OCI-LY7 (cell line): ENCODE results near the gene NACA2. TPM values are rescaled to one million over a fixed set of nuclear protein-coding genes. Genes with fewer than 3 reads are reported as not detected.
A peak's percentile ranks its signal among the peaks of the same experiment; 100 is the strongest.

Experiments
- BruUV-seq: library from RNA; stranded (reverse); fragments of 400-500 nt; replicated peaks from 2 replicates; lab custom pipeline; 2021; lab: Mats Ljungman, UMichigan
- CTCF ChIA-PET: fragments of 300-600 bp; sonication (Branson Sonifier 250); formaldehyde crosslinking; loops from one replicate; lab custom pipeline; 2022; ENCODE audit warnings: antibody characterized with exemption; ENCODE audit not compliant: unreplicated experiment; lab: Charles Lee
- POLR2A ChIA-PET: fragments of 300-600 bp; sonication (Branson Sonifier 250); formaldehyde crosslinking; loops from one replicate; lab custom pipeline; 2022; ENCODE audit warnings: antibody characterized with exemption; lab: Charles Lee
- DNase-seq: peaks from one replicate; pipeline ENCODE4 v3.0.0-alpha.2; 2015; ENCODE audit warnings: low spot score
- H2AFZ ChIP-seq: fragments of 200-600 bp; sonication (generic), shearing (Covaris generic); 2 replicates; pipeline ENCODE4 v1.6.1; 2014; ENCODE audit warnings: mild to moderate bottlenecking, antibody characterized with exemption, low read length, moderate library complexity
- H3K27ac ChIP-seq: fragments of 200-600 bp; sonication (generic); 2 replicates; pipeline ENCODE4 v1.5.1; 2014; ENCODE audit warnings: mixed run types, low read depth, mild to moderate bottlenecking, moderate library complexity, low read length, inconsistent platforms; ENCODE audit not compliant: poor library complexity, severe bottlenecking
- H3K36me3 ChIP-seq: fragments of 200-600 bp; sonication (generic); 2 replicates; pipeline ENCODE4 v1.6.1; 2014; ENCODE audit warnings: mild to moderate bottlenecking, antibody characterized with exemption, low read length, moderate library complexity, mixed read lengths; ENCODE audit not compliant: insufficient read depth
- H3K4me1 ChIP-seq: fragments of 200-600 bp; sonication (generic); 2 replicates; pipeline ENCODE4 v1.5.1; 2014; ENCODE audit warnings: mild to moderate bottlenecking, low read length; ENCODE audit not compliant: insufficient read depth, poor library complexity, severe bottlenecking
- H3K4me2 ChIP-seq: fragments of 200-600 bp; sonication (generic); 2 replicates; pipeline ENCODE4 v1.6.1; 2014; ENCODE audit warnings: mild to moderate bottlenecking, low read length
- H3K4me3 ChIP-seq: fragments of 200-600 bp; sonication (generic); 2 replicates; pipeline ENCODE4 v1.5.1; 2014; ENCODE audit warnings: mild to moderate bottlenecking, low read depth, low read length; ENCODE audit not compliant: poor library complexity, severe bottlenecking
- H3K79me2 ChIP-seq: fragments of 200-600 bp; sonication (generic); 2 replicates; pipeline ENCODE4 v1.6.1; 2016; ENCODE audit warnings: low read depth, mild to moderate bottlenecking, low read length, moderate library complexity, mixed read lengths; ENCODE audit not compliant: insufficient read depth
- H3K9me2 ChIP-seq: fragments of 200-600 bp; sonication (generic); 2 replicates; pipeline ENCODE4 v1.6.1; 2016; ENCODE audit warnings: mild to moderate bottlenecking, low read length, mixed read lengths; ENCODE audit not compliant: insufficient read depth
- H3K9me3 ChIP-seq: fragments of 200-600 bp; sonication (generic); 2 replicates; pipeline ENCODE4 v1.6.1; 2014; ENCODE audit warnings: mild to moderate bottlenecking, mixed run types, low read length, mixed read lengths
- H4K20me1 ChIP-seq: fragments of 200-600 bp; sonication (generic); 2 replicates; pipeline ENCODE4 v1.6.1; 2014; ENCODE audit warnings: mild to moderate bottlenecking, antibody characterized with exemption, low read length, moderate library complexity, mixed read lengths; ENCODE audit not compliant: insufficient read depth
- EZH2phosphoT487 ChIP-seq: fragments of 200-600 bp; sonication (generic); IDR thresholded peaks from 2 replicates; pipeline ENCODE4 v1.6.1; 2018; ENCODE audit warnings: low read depth, borderline replicate concordance, mild to moderate bottlenecking, mixed run types, antibody characterized with exemption, low read length, moderate library complexity, mixed read lengths
- intact Hi-C: fragments of 100-400 bp; cut with micrococcal nuclease; formaldehyde crosslinking; loops from one replicate; pipeline ENCODE4 v1.10.0; 2022; ENCODE audit not compliant: unreplicated experiment
- total RNA-seq, 2 experiments: library from RNA; depleted of rRNA in 1 of 2; stranded (reverse); fragments of >200 nt in 1 of 2; shearing (Covaris generic) in 1 of 2; gene quantifications; 2 replicates each; pipeline ENCODE4 v1.2.3, GENCODE V29; 2014 to 2022
- TF ChIP-seq, protein P1 (sequence below): fragments of 200-600 bp; sonication (generic); conservative IDR thresholded peaks from 2 replicates; pipeline ENCODE4 v1.5.1; 2014; ENCODE audit warnings: mild to moderate bottlenecking, antibody characterized with exemption, low read length, moderate library complexity, mixed read lengths

Gene NACA2
- total RNA-seq, 2 experiments from 2014 or later, result not detected

DNA sequence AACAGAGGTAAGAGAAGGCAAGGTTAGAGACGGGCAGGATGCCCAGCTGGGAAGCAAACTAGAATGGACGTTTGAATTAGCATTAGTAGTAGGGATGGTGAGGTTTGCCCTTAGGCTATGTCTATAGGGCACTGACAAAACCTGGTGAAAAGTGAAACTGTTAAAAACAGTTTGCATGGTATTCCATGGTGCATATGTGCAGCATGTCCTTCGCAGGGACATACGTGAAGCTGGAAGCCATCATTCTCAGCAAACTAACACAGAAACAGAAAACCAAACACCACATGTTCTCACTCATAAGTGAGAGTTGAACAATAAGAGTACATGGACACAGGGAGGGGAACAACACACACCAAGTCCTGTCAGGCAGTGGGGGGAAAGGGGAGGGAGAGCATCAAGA lies 25.8 kb downstream of the NACA2 start:
- H3K27ac ChIP-seq, result no peak overlapping the region
- no peaks in the 10 kb centered on the region for H3K79me2 ChIP-seq
- peaks cover 44% of the 10 kb centered on the region for H3K4me1 ChIP-seq
- no peaks in the 10 kb centered on the region for H3K9me2 ChIP-seq
- BruUV-seq, result no TSS peak
- peaks cover 3% of the 10 kb centered on the region; the same call in 1 of the 2 replicates for H3K9me3 ChIP-seq
- POLR2A ChIA-PET, result interaction anchor here (0.9 to 1.9 kb wide), 2 partner anchors 9 to 14 kb away, joined by 3 to 7 read pairs; no protein-coding TSS in a partner anchor
- peak overlapping the region; percentile 92 for H2AFZ ChIP-seq
- CTCF ChIA-PET, result no interaction called here
- no peak overlapping the region for H3K4me3 ChIP-seq
- peak overlapping the region; percentile 26; the same call in 1 of the 2 replicates for H3K4me2 ChIP-seq
- no peaks in the 10 kb centered on the region for H4K20me1 ChIP-seq
- TF ChIP-seq EZH2phosphoT487, result no peak
- TF ChIP-seq, protein P1, sequence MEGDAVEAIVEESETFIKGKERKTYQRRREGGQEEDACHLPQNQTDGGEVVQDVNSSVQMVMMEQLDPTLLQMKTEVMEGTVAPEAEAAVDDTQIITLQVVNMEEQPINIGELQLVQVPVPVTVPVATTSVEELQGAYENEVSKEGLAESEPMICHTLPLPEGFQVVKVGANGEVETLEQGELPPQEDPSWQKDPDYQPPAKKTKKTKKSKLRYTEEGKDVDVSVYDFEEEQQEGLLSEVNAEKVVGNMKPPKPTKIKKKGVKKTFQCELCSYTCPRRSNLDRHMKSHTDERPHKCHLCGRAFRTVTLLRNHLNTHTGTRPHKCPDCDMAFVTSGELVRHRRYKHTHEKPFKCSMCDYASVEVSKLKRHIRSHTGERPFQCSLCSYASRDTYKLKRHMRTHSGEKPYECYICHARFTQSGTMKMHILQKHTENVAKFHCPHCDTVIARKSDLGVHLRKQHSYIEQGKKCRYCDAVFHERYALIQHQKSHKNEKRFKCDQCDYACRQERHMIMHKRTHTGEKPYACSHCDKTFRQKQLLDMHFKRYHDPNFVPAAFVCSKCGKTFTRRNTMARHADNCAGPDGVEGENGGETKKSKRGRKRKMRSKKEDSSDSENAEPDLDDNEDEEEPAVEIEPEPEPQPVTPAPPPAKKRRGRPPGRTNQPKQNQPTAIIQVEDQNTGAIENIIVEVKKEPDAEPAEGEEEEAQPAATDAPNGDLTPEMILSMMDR, result no peak
- intact Hi-C loops, result no loop called here
- DNase-seq, result no peak
- H3K36me3 ChIP-seq, result no peaks in the 10 kb centered on the region; the same call in 1 of the 2 replicates

GRCh38 chr17:61562287-61562686 lies 28.7 kb downstream of the NACA2 start:
- TF ChIP-seq, protein P1, result no peak
- no peak for TF ChIP-seq EZH2phosphoT487
- Histone ChIP-seq H3K36me3 (no peaks in the 10 kb centered on the region), H3K4me1 (peaks cover 33% of the 10 kb centered on the region), H2AFZ (no peak overlapping the region; the same call in 1 of the 2 replicates), H3K9me2 (no peaks in the 10 kb centered on the region), H3K9me3 (no peaks in the 10 kb centered on the region), H3K27ac (no peak overlapping the region), H3K4me3 (no peak overlapping the region), H3K79me2 (no peaks in the 10 kb centered on the region), H3K4me2 (no peak overlapping the region), H4K20me1 (no peaks in the 10 kb centered on the region)
- POLR2A ChIA-PET, result interaction anchor here (1.5 kb wide), 1 partner anchor 14 kb away, joined by 4 read pairs; no protein-coding TSS in a partner anchor
- no peak for DNase-seq
- BruUV-seq, result no TSS peak
- intact Hi-C loops, result no loop called here
- CTCF ChIA-PET, result no interaction called here

GRCh38 chr17:61561354-61561753 lies 29.7 kb downstream of the NACA2 start:
- ChIA-PET CTCF (no interaction called here), POLR2A (interaction anchor here (0.7 to 1.5 kb wide), 2 partner anchors 13 to 44 kb away, joined by 4 read pairs; no protein-coding TSS in a partner anchor)
- BruUV-seq, result no TSS peak
- TF ChIP-seq, protein P1, result no peak
- Histone ChIP-seq H3K9me2 (no peaks in the 10 kb centered on the region), H3K9me3 (no peaks in the 10 kb centered on the region), H3K27ac (no peak overlapping the region), H3K4me1 (peaks cover 37% of the 10 kb centered on the region), H3K4me3 (no peak overlapping the region), H3K4me2 (no peak overlapping the region), H2AFZ (no peak overlapping the region; the same call in 1 of the 2 replicates), H3K36me3 (no peaks in the 10 kb centered on the region), H3K79me2 (no peaks in the 10 kb centered on the region), H4K20me1 (no peaks in the 10 kb centered on the region)
- intact Hi-C loops, result no loop called here
- no peak for DNase-seq
